Keratinocyte (primary cell): Measurements from ENCODE around the gene MBP.

ENCODE experiments used
- EZH2 ChIP-seq: IDR thresholded peaks from one replicate; pipeline ENCODE4 v1.6.1; 2012; ENCODE audit warnings: inconsistent platforms, mild to moderate bottlenecking, low read length, moderate library complexity
- TF ChIP-seq, protein P1 (sequence below), 3 experiments: IDR thresholded peaks in 1 of 3; conservative IDR thresholded peaks in 1 of 3; optimal IDR thresholded peaks in 1 of 3; 2 replicates in 2 of 3; 3 replicates in 1 of 3; pipeline versions ENCODE3 to v1.5.1; 2011; ENCODE audit warnings: low read length in 3 of 3, mild to moderate bottlenecking in 3 of 3, moderate library complexity in 2 of 3, control low read depth in 1 of 3, inconsistent platforms in 1 of 3; ENCODE audit not compliant: insufficient read depth in 2 of 3; ENCODE audit errors: extremely low read depth in 1 of 3

DNA sequence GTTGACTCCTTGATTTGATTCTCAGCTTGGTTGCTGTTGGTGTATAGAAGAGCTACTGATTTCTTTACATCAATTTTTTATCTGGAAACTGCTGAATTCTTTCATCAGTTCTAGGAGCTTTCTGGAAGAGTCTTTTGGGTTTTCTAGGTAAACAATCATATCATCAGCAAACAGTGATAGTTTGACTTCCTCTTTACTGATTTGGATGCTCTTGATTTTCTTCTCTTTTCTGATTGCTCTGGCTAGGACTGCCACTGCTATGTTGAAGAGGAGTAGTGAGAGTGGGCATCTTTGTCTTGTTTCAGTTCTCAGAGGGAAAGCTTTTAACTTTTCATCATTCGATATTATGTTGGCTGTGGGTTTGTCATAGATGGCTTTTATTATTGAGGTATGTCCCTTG lies 169.7 kb downstream of the MBP start:
- TF ChIP-seq, protein P1, sequence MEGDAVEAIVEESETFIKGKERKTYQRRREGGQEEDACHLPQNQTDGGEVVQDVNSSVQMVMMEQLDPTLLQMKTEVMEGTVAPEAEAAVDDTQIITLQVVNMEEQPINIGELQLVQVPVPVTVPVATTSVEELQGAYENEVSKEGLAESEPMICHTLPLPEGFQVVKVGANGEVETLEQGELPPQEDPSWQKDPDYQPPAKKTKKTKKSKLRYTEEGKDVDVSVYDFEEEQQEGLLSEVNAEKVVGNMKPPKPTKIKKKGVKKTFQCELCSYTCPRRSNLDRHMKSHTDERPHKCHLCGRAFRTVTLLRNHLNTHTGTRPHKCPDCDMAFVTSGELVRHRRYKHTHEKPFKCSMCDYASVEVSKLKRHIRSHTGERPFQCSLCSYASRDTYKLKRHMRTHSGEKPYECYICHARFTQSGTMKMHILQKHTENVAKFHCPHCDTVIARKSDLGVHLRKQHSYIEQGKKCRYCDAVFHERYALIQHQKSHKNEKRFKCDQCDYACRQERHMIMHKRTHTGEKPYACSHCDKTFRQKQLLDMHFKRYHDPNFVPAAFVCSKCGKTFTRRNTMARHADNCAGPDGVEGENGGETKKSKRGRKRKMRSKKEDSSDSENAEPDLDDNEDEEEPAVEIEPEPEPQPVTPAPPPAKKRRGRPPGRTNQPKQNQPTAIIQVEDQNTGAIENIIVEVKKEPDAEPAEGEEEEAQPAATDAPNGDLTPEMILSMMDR (optimal IDR thresholded peaks at IDR 0.05 in 1 of 3, IDR thresholded peaks at IDR 0.05 in 1 of 3, conservative IDR thresholded peaks at IDR 0.05 in 1 of 3; ENCODE audit: extremely low read depth in 1 of 3, insufficient read depth in 2 of 3, low read length in 3 of 3): no peak
- TF ChIP-seq EZH2: no peak
